GM18867 (cell line): ENCODE results near the gene CNPY1.
A peak's percentile ranks its signal among the peaks of the same experiment; 100 is the strongest.
"Not testable (repeated sequence)": the region's sequence is repeated elsewhere in the genome, so short reads cannot be mapped to it uniquely, and the experiment has no call there.

ENCODE experiments used
- ATAC-seq: cut with Tn5 transposase; IDR thresholded peaks from one replicate; pipeline ENCODE4 v1.9.1; 2021; ENCODE audit warnings: mild to moderate bottlenecking, moderate library complexity; ENCODE audit not compliant: unreplicated experiment

CNPY1 gene

DNA sequence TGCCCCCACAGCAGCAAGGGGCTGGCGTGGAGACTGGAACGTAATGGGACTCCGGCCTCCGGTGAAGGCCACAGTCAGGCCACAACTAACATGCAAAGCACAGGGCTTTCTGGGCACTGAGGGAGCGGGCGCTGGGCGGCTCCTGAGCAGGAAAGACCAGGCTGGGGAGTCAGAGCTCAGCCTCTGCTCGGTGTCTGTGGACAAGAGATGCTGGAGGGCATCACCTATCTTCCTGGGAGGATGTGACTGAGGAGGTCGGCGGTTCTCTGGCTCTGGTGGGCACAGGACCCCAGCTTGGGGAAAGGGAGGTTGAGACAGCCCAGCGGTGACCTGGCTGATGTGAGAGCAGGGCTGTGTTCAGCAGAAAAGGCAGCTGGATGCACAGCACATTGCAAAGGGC lies 11.7 kb downstream of the CNPY1 start:
- no peak for ATAC-seq

GRCh38 chr7:155533827-155534690 lies 12.3 kb downstream of the CNPY1 start:
- peak; percentile 62 for ATAC-seq

DNA sequence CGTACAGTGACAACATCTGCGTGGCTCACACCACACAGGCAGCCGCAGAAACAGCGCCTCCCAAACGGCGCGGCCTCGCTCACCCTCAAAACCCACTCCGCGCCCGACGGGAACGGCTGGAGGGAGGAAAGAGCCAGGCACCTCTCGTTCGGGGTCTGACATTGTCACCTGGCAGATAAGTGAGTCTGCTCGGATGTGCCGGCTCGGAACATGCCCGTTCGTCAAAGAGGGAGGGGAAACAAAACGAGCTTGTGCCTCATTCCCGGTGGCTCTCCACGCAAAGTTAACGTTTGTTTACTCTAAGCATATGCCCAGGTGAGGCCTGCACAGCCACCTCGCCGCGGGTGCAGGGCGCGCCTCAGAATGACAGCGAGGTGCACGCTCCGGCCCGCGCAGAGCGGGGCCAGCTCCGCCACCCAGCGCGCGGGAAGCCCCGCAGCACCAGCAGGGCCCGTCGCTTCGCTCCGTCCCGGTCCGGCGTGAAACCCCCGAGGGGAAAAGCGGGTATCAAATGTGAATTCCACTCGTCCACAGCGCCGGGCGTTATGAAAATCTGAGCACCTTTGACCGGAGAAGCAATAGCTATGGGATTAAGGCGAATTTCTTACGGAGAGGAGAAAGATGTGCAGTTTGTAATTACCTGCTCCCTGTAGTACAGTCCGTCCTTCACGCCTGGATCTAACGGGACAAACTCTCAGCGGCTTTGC lies 13.1 kb downstream of the CNPY1 start:
- ATAC-seq, result no peak

- no peak for ATAC-seq
Observed at GRCh38 chr7:155532792-155533119, 13.6 kb downstream of the CNPY1 start.

GRCh38 chr7:155531681-155532080 lies 14.7 kb downstream of the CNPY1 start:
- ATAC-seq, result no peak

- no peak for ATAC-seq
Observed at GRCh38 chr7:155530601-155531000, 15.8 kb downstream of the CNPY1 start.

GRCh38 chr7:155529845-155530244 lies 16.5 kb downstream of the CNPY1 start:
- no peak for ATAC-seq

DNA sequence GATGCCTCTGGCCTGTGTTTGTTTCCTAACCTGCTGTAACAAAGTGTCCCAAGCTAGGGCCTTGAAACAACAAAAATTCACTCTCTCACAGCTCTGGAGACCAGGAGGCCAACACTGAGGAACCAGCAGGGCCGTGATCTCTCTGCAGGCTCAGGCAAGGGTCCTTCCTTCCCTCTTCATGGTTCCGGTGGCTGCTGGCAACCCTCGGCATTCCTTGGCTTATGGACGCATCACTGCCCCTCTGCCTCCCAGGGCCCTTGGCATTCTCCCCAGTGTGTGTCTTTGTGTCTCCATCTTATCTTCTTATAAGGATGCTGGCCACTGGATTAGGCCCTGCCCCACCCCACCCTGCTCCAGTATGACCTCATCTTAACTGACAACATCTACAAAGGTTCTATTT lies 17.0 kb downstream of the CNPY1 start:
- no peak for ATAC-seq

DNA sequence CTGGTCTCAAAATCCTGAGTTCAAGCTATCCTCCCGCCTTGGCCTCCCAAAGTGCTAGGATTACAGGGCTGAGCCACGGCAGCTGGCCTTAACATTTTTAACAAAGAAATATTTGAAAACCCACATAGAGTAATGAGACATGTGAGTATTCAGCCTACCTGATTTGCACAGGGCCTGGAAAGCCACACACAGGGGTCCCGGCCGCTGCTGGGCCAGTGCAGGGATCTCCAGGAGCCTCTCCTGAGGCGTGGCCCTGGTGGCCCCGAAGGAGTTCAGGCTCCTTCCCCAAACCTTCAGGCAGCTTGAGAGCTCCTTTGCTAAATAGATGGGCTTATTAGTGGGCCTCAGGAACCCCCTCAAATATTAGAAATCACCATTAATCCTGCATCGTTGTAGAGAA lies 18.7 kb downstream of the CNPY1 start:
- ATAC-seq, result no peak

DNA sequence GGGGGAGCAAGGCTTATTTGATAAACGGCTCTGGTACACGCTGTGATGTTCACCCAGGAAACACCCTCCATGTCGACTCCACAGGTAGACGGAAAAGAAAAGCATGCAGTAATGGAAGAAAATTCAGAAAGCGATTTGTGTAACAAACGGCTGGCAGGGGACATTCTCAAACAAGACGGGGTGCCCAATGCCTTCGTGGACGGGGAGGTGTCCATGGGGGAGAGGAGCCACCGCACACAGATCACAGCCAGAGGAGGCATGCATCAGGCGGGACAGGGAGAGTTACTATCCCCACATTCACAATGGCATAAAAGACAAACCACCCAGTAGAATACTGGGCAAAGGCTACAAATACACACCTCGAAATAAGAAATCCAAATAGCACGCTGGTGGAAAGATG lies 20.1 kb downstream of the CNPY1 start:
- ATAC-seq, result no peak

- no peak for ATAC-seq
Observed at GRCh38 chr7:155524018-155524556, 22.3 kb downstream of the CNPY1 start.

DNA sequence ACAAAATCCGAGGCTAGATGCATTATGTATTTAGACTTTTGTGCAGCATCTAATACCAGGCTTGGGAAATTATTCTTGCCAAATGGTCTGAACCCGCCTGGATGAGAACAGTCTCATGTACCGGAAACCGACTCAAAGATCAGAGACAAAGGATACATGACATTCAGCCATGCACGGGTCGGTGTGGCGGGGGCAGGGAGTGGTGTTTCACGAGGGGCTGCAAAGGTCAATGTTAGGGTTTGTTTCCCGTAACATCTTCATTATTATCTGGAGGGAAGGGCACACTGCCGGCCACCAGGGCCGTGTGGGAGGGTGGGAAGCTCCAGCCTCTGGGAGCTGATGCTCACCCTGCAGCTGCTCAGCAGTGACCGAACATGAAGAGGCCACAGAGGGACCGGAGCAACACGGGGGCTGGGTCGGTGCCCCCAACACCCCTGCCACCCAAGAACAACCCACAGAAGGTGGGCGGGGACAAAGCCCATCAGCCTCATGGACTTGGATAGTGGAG lies 23.1 kb downstream of the CNPY1 start:
- no peak for ATAC-seq

GRCh38 chr7:155521743-155522398 lies 24.5 kb downstream of the CNPY1 start:
- ATAC-seq, result no peak

DNA sequence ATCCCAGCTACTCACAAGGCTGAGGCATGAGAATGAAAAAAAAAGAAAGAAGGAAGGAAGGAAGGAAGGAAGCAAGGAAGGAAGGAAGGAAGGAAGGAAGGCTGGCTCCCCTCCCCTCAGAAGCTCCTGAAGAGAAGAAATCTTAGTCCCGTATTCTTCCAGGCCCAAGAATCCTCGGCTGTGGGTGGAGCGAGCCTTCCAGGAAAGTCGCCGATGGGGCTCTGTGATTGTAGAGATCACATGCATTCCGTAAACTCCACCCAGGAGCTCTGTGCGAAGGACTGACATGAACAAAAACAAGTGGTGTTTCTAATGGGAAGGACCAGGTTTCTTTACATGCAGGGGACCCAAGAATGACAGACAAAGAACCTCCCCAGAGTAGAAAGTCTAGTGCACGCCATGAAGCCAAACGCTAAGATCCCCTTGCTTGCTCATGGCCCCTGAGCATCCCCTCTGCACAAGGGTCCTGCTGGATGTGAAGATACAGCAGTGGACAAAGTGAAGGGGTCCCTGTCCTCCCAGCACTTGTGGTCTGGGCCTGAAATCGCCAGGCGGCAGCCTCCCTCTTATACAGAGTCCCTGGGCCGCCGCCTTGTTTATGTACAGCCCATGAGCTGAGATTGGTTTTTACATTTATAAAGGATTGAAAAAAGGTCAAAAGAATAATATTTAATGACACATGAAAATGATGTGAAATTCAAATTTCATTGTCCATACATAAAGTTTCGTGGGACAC lies 25.2 kb downstream of the CNPY1 start:
- ATAC-seq, result no peak

GRCh38 chr7:155520114-155520513 lies 26.2 kb downstream of the CNPY1 start:
- ATAC-seq, result no peak

- ATAC-seq, result not testable (repeated sequence)
Observed at GRCh38 chr7:155519358-155519757, 27.0 kb downstream of the CNPY1 start.

DNA sequence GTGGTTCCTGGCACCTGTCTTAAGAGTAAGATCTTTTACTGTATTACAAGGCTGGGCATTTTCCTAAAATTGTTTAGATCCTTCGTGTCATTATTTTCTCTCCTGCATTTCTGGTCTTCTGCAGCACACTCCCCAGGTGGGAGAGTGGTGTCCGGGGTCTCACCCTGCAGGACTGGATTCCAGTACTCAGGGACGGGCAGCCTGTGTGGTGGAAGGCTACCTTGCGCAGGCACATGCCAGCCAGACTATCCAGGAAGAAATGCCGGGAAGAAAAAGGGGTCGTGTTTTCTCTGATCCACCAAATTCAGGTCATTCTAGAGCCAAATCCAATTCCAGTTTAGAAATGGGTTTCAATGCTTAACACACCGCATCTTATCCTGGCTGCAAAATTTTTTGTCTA lies 27.7 kb downstream of the CNPY1 start:
- ATAC-seq, result no peak

GRCh38 chr7:155517969-155518368 lies 28.4 kb downstream of the CNPY1 start:
- no peak for ATAC-seq

DNA sequence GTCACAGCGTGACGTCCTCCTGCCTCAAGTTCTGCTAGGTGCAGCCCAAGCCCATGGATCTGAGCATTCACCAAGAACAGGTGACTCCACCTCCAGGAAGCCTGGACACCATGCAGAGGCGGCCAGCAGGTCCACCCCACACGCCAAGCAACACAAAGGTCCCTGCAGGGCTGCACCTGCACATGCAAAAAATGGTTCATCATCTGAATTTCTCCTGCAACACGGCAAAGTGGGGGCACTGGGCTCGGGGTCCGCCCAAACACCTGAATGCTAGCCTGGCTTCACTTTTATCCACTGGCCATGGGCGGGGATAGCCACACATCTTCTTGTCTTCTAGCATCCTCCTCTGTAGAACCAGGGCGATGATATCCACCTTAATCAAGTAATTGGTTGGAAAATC lies 28.9 kb downstream of the CNPY1 start:
- ATAC-seq, result no peak

GRCh38 chr7:155516466-155516865 lies 29.9 kb downstream of the CNPY1 start:
- no peak for ATAC-seq

DNA sequence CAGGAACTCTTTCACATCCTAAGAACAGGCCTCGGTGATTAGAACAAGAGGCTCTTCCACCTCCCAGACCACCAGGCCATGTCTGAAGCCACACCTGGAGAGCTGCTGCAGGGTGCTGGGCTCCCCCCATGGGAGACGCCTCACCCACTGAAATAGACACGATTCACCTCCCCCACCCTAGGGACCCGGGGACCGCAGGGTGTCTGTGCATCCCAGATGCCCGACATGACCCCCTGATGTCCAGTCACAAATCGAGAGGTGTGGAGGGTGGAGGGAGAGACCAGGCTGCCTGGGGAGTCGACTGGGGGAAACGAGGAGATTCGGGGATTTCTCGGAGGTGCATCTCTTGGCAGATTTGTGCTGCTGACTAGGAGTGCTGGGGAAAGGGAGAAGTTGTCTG lies 31.0 kb downstream of the CNPY1 start:
- ATAC-seq, result no peak
